Retinal pigment epithelial cell (primary cell): ENCODE data around the gene CSMD2.

Experiments used
- DNase-seq: peaks from one replicate; pipeline ENCODE4 v3.0.0-alpha.2; 2010; ENCODE audit warnings: low read depth
- H3K4me3 ChIP-seq: 2 replicates; pipeline ENCODE4 v1.5.1; 2011; ENCODE audit warnings: mild to moderate bottlenecking, low read length, control low read depth, moderate library complexity
- CTCF ChIP-seq: conservative IDR thresholded peaks from 2 replicates; pipeline ENCODE4 v1.5.1; 2011; ENCODE audit warnings: low read depth, low read length, control low read depth, inconsistent platforms

Gene CSMD2

GRCh38 chr1:33578557-33579448 is 586.2 kb downstream of the CSMD2 start:
- no peak overlapping the region for H3K4me3 ChIP-seq
- no peak for DNase-seq
- no peak for TF ChIP-seq CTCF

GRCh38 chr1:33577663-33578062 is 587.4 kb downstream of the CSMD2 start:
- no peak overlapping the region for H3K4me3 ChIP-seq
- no peak for DNase-seq
- TF ChIP-seq CTCF: no peak

- DNase-seq: no peak
- no peak overlapping the region for H3K4me3 ChIP-seq
- TF ChIP-seq CTCF: no peak
Measured at GRCh38 chr1:33576821-33577599, 588.0 kb downstream of the CSMD2 start.

- no peak for DNase-seq
- no peak overlapping the region for H3K4me3 ChIP-seq
- no peak for TF ChIP-seq CTCF
Measured at GRCh38 chr1:33575324-33575879, 589.6 kb downstream of the CSMD2 start.

GRCh38 chr1:33573661-33574060 is 591.4 kb downstream of the CSMD2 start:
- DNase-seq: no peak
- TF ChIP-seq CTCF: no peak
- H3K4me3 ChIP-seq: no peak overlapping the region

- no peak for DNase-seq
- TF ChIP-seq CTCF: no peak
- no peak overlapping the region for H3K4me3 ChIP-seq
Measured at GRCh38 chr1:33572387-33572786, 592.6 kb downstream of the CSMD2 start.
